ENCODE measurements around the gene CRIP1. TPM values are rescaled to one million over a fixed set of nuclear protein-coding genes. Genes with fewer than 3 reads are reported as not detected.
A peak's percentile ranks its signal among the peaks of the same experiment; 100 is the strongest.

The CRIP1 gene, protein sequence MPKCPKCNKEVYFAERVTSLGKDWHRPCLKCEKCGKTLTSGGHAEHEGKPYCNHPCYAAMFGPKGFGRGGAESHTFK
- polyA plus RNA-seq: 1,925 TPM

DNA sequence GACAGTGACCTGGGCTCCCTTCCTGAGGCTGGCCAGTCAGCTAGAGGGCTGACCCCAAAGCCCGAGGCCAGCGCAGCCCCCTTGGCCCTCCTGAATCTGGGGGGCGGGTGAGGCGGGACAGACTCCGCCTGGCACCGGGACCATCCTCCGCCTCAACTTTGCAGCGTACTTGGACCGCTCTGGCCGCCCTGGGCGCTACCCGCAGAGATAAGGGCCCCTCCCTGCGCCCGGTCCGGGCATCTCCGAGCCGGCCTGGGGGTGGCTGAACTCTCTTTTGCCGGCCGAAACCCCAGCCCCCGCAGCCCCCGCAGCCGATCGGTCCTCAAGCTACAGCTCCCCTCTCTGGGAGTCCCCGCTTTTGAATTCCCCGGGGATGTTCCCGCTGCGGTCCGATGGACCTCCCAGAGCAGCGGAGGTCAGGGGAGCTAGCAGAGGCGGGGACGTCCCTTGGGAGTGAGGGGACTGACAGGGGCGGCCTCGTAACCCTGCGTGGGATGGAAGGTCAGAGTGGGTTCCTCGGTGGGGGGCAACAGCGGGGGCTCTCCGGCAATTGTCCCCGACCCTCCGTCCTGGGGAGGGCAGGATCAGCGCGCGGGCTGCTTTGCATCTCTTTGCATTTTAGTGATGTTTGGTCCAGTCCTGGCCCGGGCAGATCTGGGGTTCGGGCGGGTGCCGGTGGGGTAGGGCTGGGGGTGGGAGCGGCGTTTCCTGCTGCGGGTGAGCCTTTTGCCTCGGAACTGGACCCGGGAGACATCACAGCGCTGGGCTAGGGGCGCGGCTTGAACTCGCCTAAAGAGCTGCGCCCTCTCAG lies at the start of gene CRIP1:
Gene CRIP1, plus strand, starts transcription at position 724 of the 811 bp plus-strand sequence. CDS start 374 bp downstream, outside the sequence.
- Mint-ChIP-seq H3K27ac (peak within 1 kb of the TSS; percentile 96 to 100 (median 98)), H3K27me3 (no peaks in the 10 kb centered on the region), H3K4me3 (peak within 1 kb of the TSS; percentile 86 to 96 (median 95)), H3K4me1 (peaks cover 18 to 25% (median 21%) of the 10 kb centered on the region in 3 donors), H3K36me3 (peaks cover 2% of the 10 kb centered on the region), H3K9me3 (no peaks in the 10 kb centered on the region)

DNA sequence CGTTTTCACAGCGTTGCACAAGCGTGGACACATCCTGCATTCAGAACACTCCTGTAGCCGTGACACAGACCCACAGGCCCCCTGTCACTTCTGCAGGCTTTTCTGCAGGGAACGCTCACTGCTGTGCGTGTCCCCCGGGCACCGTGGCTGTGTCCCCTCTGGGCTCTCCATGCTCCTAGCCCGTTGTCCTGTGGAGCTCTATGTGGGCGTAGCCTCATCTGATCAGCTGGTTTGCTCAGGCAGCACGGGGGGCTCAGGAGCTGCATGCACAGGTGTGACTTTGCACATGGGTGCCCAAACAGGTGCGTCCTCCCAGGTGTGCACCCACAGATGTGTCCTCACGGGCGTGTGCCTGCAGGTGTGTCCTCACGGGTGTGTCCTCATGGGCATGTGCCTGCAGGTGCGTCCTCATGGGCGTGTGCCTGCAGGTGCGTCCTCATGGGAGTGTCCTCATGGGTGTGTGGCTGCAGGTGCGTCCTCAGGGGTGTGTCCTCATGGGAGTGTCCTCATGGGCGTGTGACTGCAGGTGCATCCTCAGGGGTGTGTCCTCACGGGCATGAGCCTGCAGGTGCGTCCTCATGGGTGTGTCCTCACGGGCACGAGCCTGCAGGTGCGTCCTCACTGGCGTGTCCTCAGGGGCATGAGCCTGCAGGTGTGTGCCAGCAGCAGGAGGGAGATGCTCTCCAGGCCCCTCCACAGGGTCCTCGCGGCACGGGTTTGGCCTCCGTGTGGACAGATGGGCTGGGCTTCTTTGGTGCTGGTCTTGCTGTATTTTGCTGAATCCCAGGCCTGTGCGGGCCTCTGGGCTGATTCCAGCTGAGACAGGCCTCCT lies 49.6 kb upstream of the CRIP1 start:
- no peaks in the 10 kb centered on the region for H3K9me3 Mint-ChIP-seq
- no peaks in the 10 kb centered on the region for H3K27me3 Mint-ChIP-seq
- H3K27ac Mint-ChIP-seq: peak overlapping the region in 2 of 3 donors; percentile 27 to 78
- H3K4me1 Mint-ChIP-seq: peaks cover 3 to 14% (median 9%) of the 10 kb centered on the region in 3 donors
- peaks cover 2% of the 10 kb centered on the region for H3K36me3 Mint-ChIP-seq
- peak overlapping the region in 1 of 4 donors; percentile 35 for H3K4me3 Mint-ChIP-seq

DNA sequence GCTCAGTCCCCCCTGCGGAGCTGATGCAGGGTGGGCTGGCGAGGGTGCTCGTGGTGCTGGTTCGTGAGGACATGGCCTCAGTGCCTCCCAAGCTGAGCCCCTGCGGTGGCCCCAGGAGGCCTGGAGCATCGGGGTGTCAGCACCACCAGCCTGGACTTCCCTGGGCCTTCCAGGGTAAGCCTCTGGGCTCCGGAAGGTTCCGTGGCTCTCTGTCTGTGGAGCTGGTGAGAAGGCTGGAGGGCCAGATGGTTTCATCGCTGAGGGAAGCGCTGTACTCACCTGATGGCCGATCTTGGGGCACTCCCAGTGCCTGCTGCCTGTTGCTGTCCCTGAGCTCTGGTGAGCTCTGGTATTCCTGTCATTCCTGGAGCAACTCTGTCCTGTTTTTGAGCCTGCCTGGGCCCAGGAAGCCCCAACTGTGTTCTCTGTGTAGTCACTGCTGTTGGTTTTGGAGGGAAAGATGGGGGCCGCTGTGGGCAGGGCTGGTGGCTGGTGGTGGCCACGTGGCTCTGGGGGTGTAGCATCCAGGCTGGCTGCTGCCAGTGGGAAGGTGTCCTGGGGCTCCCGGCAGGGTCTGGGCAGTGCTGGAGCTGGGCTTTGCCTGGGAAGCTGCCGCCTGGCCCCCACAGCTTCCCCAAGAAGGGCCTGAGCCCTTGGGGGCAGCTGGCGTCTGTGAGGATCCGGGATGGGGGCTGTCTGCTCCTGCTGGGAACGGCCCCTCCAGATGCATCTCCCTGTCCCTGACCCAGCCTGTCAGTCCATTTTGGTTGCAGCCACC lies 48.8 kb upstream of the CRIP1 start:
- peaks cover 2% of the 10 kb centered on the region for H3K36me3 Mint-ChIP-seq

DNA sequence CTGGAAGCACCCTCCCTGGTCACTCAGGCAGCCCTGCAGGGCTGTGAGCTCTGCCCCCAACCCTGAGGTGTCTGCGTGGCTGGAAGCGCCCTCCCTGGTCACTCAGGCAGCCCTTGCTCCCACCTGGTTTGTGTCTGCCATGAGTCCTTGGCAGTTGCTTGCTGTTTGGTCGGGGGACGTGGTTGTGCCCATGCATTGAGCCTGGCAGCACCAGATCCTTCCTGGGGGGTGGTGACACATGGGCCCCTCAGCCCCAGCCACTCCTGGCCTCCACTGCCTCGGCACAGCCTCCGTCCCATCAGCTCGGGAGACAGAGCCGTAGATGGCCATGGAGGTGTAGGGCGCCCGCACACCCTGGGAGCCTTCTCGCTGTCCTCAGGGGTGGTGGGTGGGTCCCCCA lies 47.5 kb upstream of the CRIP1 start:
- no peak overlapping the region for H3K4me3 Mint-ChIP-seq
- no peaks in the 10 kb centered on the region for H3K27me3 Mint-ChIP-seq
- no peaks in the 10 kb centered on the region for H3K9me3 Mint-ChIP-seq
- peaks cover 3 to 14% (median 12%) of the 10 kb centered on the region in 3 donors for H3K4me1 Mint-ChIP-seq
- no peak overlapping the region for H3K27ac Mint-ChIP-seq
- H3K36me3 Mint-ChIP-seq: peaks cover 2% of the 10 kb centered on the region

More for the DNA sequence above, 48.8 kb upstream of the CRIP1 start:
- Mint-ChIP-seq H3K27me3 (no peaks in the 10 kb centered on the region), H3K27ac (no peak overlapping the region), H3K4me1 (peaks cover 3 to 14% (median 10%) of the 10 kb centered on the region in 3 donors), H3K9me3 (no peaks in the 10 kb centered on the region), H3K4me3 (no peak overlapping the region)

DNA sequence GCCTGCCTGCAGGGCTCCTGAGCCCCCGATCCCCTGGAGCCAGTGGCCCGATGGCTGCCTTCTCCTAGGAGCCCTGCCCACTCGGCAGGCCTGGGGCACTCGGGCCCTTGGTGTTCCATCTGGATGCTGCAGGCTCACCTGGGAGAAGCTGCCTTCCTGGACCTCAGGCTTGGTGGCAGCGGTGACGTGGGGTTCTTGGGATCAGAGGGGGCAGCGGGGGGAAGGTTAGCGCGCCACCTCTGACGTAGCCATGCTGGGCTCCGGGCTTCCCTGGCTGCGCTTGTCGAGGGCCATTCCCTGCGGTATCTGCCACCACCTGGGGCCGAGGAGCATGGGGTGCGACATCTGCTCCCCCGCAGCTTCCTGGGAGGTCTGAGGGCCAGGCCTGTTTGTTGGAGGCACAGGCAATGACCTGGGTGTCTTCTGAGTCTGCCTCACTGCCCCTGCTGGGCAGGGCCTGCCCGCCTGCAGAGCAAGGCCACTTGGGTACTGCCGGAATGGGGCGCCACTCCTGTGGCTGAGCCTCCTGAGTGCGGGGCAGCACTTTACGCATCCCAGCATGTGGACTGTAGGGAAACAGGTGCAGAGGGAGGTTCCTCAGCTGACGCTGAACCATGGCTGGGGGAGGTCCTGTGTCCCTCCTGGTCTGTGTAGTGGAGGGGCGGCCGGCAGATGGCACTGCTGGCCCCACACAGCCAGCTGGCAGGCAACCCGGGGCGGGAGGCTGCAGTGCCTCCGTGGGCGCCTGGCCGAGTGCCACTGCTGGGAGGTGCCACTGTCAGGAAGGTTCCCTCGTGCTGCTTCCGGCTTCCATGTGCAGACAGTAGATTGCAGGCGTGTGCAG lies 46.8 kb upstream of the CRIP1 start:
- H3K36me3 Mint-ChIP-seq: peaks cover 2% of the 10 kb centered on the region
- no peaks in the 10 kb centered on the region for H3K9me3 Mint-ChIP-seq
- H3K27me3 Mint-ChIP-seq: no peaks in the 10 kb centered on the region
- H3K4me1 Mint-ChIP-seq: peaks cover under 1 to 11% (median 11%) of the 10 kb centered on the region in 3 donors
- no peak overlapping the region for H3K27ac Mint-ChIP-seq
- no peak overlapping the region for H3K4me3 Mint-ChIP-seq

DNA sequence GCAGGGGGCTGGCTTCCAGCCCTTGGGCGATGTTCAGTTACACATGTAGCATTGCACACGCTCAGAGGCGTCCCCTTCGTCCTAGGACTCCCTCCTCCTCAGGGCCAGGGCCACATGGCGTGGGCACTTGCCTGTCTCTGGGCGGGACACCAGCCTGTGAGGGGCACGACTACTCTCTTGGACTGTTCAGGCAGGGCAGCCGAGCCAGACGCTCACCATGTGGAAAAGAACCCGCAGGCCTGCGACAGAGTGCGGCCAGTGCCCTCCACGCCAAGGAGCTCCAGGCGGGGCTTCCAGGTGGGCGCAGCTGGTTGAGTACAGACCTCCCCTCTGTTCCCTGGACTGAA lies 46.2 kb upstream of the CRIP1 start:
- Mint-ChIP-seq H3K9me3 (no peaks in the 10 kb centered on the region), H3K4me3 (no peak overlapping the region), H3K27ac (no peak overlapping the region), H3K4me1 (peaks cover 0 to 8% (median 8%) of the 10 kb centered on the region in 3 donors), H3K36me3 (peaks cover under 1% of the 10 kb centered on the region), H3K27me3 (no peaks in the 10 kb centered on the region)

DNA sequence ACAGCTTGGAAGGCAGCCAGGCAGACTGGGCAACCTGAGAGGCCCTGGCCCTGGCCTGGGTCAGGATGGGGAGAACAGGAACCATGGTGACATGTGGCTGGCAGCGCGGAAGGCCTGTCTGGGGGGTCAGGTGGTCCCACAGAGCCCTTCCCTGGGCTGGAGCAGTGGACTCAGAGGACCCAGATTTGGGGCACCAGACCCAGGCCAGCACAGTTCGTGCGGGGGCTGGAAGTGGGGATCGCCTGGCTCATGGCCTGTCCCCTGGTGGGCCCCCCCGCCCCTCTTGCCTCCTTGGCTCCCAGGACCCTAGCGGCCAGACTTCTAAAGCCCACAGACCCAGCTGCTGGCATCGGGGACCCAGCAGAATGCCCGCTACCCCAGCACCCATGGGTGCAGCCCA lies 45.7 kb upstream of the CRIP1 start:
- no peaks in the 10 kb centered on the region for H3K36me3 Mint-ChIP-seq
- H3K27me3 Mint-ChIP-seq: no peaks in the 10 kb centered on the region

DNA sequence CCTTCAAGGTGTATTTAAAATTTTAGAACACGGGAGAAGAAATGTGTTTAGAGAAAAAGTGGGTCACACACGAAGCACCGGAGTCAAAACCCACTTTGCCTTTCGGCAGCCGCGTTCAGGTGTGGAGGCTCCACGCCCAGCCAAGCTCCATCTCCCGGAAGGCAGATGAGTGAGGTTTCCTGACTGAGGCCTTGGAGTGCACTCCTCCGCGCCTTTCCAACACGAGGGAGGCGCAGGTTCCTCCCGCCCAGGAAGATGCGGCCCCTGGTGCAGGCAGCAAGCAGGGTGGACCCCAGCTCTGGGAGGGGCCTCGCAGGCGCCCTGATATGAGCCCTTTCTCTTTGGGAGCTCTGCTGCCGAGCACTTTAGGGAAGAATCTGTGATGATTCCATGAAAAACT lies 44.6 kb upstream of the CRIP1 start:
- Mint-ChIP-seq H3K4me3 (no peak overlapping the region), H3K4me1 (peaks cover 0 to 4% (median 2%) of the 10 kb centered on the region in 3 donors), H3K36me3 (no peaks in the 10 kb centered on the region), H3K27me3 (no peaks in the 10 kb centered on the region), H3K9me3 (no peaks in the 10 kb centered on the region), H3K27ac (no peak overlapping the region)

More for the DNA sequence above, 45.7 kb upstream of the CRIP1 start:
- Mint-ChIP-seq H3K27ac (no peak overlapping the region), H3K4me3 (no peak overlapping the region), H3K4me1 (peaks cover 0 to 5% (median 4%) of the 10 kb centered on the region in 3 donors), H3K9me3 (no peaks in the 10 kb centered on the region)

DNA sequence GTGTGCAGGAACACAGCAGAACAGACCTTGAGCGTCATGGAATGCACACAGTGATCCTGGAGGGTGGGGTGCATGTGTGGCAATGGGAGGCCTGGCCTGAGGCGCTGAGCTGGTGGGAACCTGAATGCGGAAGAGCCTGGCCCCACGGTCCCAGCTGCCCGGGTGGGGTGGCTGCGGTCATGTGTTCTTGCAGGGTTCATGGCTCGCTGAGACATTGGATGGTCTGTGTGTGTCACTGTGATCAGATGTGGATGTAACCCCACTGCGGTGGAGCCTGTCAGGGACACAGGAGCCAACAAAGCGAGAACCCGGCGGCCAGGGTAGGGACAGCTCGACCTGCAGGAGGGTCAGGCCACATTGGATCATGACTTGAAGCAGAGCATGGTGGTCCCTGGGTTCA lies 43.9 kb upstream of the CRIP1 start:
- Mint-ChIP-seq H3K9me3 (no peaks in the 10 kb centered on the region), H3K4me1 (peaks cover 0 to 4% (median 2%) of the 10 kb centered on the region in 3 donors), H3K27me3 (no peaks in the 10 kb centered on the region), H3K36me3 (no peaks in the 10 kb centered on the region), H3K4me3 (no peak overlapping the region), H3K27ac (no peak overlapping the region)

DNA sequence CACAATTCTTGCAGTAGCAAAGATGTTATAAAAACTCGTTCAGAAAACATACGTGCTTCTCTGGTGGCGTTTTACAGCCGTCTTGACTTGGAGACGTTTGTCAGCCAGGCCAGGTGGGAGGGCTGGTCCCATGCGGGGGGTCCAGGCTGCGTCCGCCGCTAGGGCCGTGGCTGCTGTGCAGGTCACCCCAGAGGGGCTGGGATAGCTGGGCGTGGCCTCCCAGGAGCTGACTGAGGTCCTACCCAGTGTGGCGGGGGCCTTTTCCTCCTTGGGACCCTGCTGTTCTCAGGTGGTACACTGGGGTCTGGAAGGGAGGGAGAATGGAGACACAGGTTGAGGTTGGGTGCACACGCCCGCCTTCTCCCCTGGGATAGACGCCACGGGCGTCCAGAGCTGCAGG lies 41.8 kb upstream of the CRIP1 start:
- Mint-ChIP-seq H3K27me3 (no peaks in the 10 kb centered on the region), H3K4me3 (no peak overlapping the region), H3K27ac (no peak overlapping the region), H3K36me3 (no peaks in the 10 kb centered on the region), H3K4me1 (peaks cover 0 to 4% (median 2%) of the 10 kb centered on the region in 3 donors), H3K9me3 (no peaks in the 10 kb centered on the region)

DNA sequence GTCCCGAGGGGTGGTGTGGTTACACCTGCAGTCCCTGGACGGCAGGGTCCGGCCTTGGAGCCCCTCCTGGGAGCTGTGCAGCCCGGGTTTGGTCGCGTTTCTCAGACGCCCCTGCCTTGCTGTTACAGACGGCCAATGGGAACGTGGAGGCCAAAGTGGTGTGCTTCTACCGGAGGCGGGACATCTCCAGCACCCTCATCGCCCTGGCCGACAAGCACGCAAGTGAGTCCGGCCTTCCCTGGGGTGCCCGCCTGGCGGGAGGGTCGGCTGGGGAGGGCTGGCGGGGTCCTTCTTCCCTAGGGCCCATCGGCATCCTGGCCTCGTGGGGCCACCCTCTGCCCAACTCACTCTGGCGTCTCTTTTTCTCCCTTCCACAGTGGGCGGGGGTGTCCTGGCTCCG lies 41.4 kb upstream of the CRIP1 start:
- H3K4me1 Mint-ChIP-seq: peaks cover 0 to 4% (median 2%) of the 10 kb centered on the region in 3 donors
- H3K9me3 Mint-ChIP-seq: no peaks in the 10 kb centered on the region
- H3K27me3 Mint-ChIP-seq: no peaks in the 10 kb centered on the region
- no peak overlapping the region for H3K4me3 Mint-ChIP-seq
- H3K27ac Mint-ChIP-seq: no peak overlapping the region
- H3K36me3 Mint-ChIP-seq: no peaks in the 10 kb centered on the region

DNA sequence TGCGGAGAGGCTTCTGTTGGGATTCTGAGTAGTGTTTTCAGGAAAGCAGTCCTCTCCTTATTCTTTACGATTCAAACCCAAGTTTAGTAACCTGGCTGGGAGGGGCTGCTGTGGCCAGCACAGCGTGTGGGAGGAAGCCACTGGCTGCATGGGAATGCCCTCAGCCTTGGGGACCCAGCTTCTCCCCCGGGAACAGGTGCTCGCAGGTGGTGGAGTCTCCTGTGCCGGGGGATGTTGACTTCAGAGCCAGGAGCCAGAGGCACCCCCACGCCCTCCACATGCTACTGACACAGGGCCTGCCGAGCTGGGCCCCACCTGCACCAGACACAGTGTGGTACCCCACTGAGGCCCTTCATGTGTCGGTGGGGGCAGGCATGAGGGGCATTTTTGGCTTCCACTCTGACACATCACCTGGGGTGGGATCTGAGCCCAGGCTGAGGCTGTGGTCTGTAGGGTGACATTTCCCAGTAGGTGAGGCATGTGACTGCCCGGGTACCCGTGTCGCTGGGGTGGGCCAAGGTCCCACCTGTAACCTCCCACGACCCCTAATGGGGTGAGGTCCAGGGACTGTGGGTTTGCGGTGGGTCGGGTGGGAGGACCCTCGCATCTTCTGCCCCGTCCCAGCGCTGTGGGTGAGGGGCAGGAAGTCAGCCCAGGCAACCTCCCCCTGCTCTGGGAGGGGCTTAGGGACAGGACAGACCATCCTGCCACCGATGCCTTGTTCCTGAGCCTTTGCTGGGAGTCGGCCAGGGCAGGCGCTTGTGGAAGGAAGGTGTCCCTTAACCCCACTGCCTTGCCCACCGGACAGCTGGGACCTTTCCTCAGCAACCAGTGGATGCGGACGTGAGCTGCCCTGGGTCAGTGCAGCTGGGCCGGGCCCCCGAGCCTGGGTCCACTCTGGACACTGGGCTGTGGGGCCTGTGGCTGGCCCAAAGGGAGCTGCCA lies 40.5 kb upstream of the CRIP1 start:
- H3K27ac Mint-ChIP-seq: no peak overlapping the region
- peaks cover 0 to 4% (median 2%) of the 10 kb centered on the region in 3 donors for H3K4me1 Mint-ChIP-seq
- H3K4me3 Mint-ChIP-seq: no peak overlapping the region
- no peaks in the 10 kb centered on the region for H3K27me3 Mint-ChIP-seq
- no peaks in the 10 kb centered on the region for H3K9me3 Mint-ChIP-seq
- H3K36me3 Mint-ChIP-seq: no peaks in the 10 kb centered on the region

DNA sequence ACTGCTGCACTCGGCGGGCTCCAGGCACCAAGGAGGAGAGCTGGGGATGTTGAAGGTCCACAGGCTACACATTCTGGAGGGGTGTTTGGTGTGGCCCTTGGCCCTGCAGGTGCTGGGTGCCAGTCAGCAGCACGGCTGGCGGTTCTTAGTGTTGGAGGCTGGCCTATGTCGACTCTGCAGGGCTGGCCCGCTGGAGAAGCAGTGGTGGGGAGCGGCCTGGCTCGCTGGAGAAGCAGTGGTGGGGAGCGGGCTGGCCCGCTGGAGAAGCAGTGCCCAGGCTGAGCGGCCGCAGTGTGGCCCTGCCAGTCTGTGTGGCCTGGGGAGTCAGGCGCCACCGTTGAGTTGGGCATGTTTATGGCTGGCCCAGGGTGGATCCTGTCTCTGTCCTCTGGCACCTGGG lies 39.7 kb upstream of the CRIP1 start:
- Mint-ChIP-seq H3K9me3 (no peaks in the 10 kb centered on the region), H3K27ac (no peak overlapping the region), H3K4me1 (peaks cover 0 to 2% (median 0%) of the 10 kb centered on the region in 3 donors), H3K27me3 (no peaks in the 10 kb centered on the region), H3K4me3 (no peak overlapping the region), H3K36me3 (peaks cover under 1% of the 10 kb centered on the region)

All from IgD-negative memory B cell (primary cell).